DMS114 treated with DMSO at 0.1 percent for 48 hours (cell line): Measurements from ENCODE around the gene OAF.

Experiments used
- DNase-seq: peaks from one replicate; lab custom pipeline; 2025; ENCODE audit not compliant: unreplicated experiment; lab: John Stamatoyannopoulos, UW

OAF gene

DNA sequence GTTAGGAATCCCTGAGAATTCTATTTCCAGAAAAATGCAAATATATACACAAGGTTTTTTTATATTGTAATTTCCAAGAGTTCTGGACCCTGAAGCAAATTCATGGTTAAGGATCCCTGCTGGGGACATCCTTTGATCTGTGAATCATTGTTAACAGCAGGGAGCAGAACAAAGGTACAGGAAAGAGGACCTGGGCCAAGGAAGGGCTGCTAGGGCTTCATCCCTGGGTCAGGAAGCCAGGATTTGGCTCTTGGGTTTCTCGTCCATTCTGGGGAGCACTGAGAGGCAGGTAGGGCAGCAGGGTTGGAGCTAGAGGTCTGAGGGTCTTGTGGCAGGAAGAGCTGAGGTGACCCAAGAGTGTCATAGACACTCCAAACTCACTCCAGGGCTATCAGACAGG lies 10.2 kb upstream of the OAF start:
- no peak for DNase-seq

DNA sequence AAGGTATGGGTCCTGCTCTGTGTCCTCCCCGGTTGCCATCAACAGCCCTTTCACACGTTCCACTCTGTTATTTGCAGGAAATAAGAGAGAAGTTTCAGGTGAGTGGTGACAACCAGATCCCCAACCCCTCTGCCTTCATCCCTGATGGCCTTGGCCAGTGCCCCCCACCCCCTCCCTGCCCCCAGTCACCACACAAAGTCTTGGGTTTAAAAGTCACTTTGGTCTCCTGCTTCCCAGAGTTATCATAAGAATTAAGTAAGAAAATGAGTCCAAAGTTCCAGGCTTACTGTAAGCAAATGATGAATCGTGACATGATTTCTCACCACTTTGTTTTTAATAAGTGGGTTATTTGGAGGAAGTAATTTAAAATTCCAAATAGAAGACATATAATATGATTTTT lies 9.2 kb upstream of the OAF start:
- no peak for DNase-seq

DNA sequence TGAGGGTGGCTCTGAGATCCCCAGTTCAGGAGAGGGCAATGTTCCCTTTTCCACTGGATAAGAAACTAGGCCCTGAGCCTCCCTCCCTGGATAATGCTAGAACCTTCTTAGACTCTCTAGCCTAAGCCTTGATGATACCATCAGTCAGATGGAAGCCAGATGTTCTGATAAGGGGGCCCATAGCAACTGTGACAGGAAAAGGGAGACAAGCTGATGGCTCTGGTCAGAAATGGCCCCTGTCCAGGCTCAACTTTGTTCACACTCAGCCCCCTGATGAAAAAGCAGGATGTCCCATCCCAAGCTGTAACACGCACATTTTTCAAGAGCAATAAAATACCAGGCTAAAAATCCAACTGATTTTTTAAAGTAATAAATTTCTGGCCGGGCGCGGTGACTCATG lies 7.2 kb upstream of the OAF start:
- no peak for DNase-seq

DNA sequence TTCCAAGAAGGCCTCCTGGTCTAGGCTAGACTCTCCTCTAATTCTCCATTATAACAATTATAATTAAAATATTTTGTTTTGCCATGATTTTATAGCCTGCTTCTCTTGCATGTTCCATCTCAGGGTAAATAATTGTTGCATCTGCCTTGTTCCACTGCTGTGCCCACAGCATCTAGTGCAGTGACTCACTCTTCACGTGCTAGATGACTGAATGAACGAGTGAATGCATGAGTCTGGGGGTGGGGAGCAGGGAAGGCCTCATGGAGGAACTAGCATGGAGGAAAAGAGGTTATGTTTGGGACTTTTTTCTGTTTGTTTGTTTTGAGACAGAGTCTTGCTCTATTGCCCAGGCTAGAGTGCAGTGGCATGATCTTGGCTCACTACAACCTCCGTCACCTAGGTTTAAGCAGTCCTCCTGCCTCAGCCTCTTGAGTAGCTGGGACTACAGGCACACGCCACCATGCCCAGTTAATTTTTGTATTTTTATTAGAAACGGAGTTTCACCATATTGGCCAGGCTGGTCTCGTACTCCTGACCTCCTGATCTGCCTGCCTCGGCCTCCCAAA lies 5.2 kb upstream of the OAF start:
- no peak for DNase-seq

GRCh38 chr11:120207512-120207911 lies 3.3 kb upstream of the OAF start:
- DNase-seq, result no peak

DNA sequence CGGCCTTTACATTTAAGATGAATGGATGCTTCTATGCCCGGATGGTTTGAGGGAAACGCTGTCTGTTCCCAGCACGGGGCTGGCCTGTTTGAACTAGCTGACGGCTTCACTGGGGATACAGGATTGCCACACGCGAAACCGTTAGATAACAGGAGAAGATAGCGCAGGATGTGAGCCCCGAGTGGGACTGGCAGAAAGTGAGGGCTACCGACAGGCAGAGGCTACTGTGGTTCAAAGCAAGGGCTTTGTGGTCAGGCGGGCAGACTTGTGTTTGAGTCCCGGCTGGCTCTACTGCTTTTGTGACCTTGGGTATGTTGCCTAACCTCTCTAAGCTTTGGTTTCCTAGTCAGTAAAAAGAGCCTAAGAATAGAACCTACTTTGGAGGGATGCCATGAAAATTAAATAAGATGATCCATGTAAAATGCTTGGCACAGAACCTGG lies 2.8 kb upstream of the OAF start:
- DNase-seq, result no peak

GRCh38 chr11:120208777-120209176 lies 2.1 kb upstream of the OAF start:
- DNase-seq, result no peak

GRCh38 chr11:120209746-120210625 lies 846 bp upstream of the OAF start:
- DNase-seq, result no peak

DNA sequence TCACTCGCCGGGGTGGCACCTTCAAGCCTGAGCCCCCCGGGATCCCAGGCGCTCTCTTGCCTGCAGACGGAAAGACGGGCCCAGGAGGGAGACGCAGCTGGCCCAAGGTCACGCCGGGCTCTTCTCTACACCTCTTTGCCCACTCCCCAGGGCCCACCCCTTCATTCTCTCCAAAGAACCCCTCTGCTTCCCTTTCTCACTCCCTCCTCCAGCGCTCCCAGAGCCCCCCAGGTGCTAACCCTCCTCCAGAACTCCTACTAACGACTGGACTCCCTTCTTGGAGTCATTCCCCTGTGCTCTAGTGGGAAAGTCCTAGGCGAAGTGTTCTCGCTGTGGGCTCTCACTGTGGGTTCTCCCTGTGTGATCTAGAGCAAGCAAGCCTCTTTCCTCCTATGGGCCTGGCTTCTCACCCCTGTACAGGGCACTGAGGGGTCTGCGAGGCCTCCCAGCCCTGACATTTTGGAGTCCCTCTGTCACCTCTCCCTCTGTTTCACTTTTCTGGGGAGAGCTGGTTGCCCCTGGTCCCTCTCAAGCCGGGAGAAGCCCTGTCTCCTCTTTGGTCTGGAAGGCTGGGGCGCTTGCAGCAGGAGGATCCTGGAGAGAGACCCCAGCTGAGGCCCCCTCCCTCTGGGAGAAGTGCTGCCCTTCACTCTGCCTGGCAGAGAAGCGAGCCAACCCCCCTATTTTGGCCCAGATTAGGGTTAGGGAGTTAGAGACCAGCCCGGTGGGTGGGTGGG lies 858 bp downstream of the OAF start:
- DNase-seq, result no peak

DNA sequence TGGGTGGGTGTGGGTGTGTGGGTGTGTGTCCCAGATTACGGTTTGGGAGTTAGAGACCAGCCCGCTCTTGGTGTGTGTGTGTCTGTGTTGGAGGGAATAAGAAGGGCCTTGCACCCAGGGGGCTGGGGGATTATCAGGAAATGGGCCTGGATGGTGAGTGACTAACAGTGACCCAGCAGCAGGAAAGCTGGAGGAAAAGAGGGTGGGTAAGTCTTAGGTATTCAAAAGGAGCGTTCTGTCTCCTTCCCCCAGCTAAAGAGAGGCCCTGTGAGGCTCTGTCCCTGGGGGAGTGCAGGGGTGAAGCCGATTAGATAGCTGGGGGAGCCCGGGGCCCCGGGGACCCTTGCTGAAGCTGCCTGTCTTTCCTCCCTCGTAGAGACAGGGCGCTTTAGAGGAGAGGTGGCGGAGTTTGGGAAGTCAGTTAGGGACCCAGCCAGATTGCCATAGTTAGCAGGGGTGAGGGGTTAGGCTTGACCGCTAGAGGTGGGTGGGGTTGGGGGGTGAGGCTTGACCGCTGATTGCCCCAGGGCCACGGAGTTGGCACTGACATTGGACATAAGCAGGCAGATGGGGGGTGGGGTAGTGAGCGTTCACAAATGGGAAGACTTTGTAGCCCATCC lies 1.5 kb downstream of the OAF start:
- DNase-seq, result no peak

DNA sequence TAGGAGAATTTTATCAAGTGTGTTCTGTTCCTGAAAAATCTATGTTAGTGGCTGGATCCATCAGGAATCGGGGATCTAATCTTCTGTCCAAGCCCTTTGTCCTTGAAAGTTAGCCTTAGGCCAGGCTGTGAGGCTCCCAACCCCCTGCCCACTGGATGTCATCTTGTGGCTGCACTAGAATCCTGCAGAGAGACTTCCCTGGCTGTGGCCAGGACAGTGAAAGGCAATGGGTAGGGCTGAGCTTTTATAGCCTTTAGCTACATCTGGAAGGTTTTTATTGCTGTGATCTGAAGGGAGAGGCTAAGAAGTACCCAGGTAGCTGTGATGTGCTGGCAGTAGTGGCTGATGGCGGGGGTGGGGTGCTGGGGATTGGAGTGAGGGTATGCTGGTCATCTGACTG lies 2.1 kb downstream of the OAF start:
- no peak for DNase-seq

GRCh38 chr11:120214581-120214980 lies 3.7 kb downstream of the OAF start:
- no peak for DNase-seq

GRCh38 chr11:120215634-120216033 lies 4.8 kb downstream of the OAF start:
- DNase-seq, result no peak

GRCh38 chr11:120216426-120217102 lies 5.7 kb downstream of the OAF start:
- no peak for DNase-seq

DNA sequence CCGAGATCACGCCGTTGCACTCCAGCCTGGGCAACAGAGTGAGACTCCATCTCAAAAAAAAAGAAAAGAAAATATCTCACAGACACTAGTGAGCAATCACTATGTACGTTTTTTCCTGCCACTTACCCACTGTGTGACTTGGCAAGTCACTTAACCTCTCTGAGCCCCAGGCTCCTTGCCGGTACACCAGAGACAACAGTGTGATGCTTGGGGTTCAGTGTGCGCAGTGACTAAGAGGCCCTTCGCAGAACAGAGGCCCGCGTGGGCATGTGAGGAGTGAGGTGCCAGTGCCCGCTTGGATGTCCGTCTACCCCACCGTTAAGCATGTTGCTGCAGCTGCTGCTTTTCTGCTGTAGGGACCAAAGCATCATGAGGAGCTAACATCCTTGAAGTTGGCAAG lies 6.7 kb downstream of the OAF start:
- DNase-seq, result no peak

- DNase-seq, result no peak
Measured at GRCh38 chr11:120217941-120218694, 7.3 kb downstream of the OAF start.

DNA sequence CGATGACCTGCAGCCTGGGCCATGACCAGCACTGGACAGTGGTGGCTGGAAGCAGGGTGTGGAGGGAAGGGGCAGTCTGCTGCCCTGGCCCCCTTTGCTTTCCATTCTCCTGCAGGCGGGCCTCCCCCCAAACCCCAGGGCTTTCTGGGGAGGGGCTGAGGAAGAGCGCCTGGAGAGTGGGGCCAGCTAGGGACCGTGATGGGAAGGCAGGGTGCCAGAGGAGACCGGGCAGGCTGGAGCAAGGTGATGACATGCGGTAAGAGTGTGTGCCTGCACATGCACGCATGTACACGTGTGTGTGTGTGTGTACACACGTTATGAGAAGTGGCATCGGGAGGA lies 7.8 kb downstream of the OAF start:
- no peak for DNase-seq

DNA sequence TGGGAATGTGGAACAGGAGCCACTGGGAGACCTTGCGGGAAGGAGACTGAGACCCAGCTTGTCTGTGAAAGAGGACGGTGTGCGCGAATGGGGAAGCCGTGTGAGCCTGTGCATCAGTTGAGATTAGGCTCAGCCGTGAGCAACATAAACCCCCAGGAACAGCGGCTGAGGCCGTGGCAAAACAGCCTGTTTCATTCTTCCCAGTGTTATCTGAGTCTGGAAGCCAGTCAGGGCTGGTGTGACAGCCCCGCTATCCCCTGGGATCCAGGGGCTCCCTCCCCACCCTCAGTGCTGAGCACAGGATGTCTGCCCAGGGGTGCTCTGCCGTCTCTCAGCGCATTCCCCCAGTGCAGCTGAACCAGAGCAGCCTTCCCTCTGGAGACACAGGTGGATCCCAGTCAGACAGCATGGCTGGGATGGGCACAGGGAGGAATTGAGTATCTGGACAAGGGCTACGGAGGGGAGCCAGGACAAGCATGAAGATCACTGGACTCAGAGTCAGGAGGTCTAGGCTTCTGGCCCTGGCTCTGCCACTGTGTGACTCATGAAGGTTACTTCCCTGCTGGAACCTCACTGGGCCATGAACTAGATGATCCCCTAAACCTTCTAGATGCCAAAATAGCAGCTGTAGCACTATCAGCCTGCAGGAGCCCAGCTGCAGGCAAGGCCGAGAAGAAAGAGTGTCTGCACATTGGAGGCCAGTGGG lies 8.6 kb downstream of the OAF start:
- no peak for DNase-seq

DNA sequence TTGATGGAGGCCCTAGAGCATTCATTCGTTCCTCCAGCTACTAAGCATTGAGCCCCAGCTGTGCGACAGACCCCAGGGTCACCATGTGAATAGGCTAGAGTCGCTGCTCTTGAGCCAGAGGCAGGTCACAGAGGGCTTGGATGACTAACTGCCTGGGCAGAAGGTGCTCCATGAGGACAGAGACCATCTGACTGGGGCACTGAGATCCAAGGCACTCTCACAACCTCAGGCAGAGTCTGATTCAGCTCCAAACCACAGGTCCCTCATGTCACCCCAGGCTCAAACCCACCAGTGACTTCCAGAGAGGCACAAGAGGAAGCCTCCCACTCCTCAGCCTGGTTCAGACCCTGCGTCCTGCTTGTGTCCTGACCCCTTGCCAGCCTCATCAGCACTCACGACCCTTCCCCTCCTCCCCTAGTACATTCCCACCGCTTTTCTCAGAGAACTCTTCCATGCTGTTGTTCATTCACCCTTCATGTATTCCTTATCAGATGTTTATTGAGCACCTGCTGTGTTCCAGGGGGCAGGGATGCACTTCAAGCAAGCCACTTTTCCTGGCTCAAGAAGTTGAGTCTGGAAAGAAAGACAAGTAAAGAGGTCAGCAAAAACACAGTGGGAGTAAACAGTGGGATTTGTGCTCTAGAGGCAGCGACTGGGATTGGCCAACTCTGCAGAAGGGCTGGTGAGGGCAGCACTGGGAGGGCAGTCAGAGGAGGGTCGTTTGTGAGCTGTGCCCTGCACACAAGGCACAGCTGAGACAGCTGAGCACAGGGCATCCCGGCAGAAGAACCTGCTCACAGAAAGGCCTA lies 9.3 kb downstream of the OAF start:
- no peak for DNase-seq
